Thyroid gland (tissue), 4 donors: Measurements from ENCODE around the gene ACBD3.

Experiments used
- CTCF ChIP-seq, 6 experiments: fragments of 200-600 bp in 3 of 6; fragments of 450-650 bp in 3 of 6; sonication (generic) in 3 of 6; IDR thresholded peaks; one replicate each; pipeline ENCODE4 v1.5.1; 2016 to 2019; ENCODE audit warnings: antibody characterized with exemption in 6 of 6, mild to moderate bottlenecking in 2 of 6, inconsistent platforms in 1 of 6, moderate library complexity in 1 of 6
- POLR2A ChIP-seq, 2 donors: fragments of 450-650 bp; IDR thresholded peaks; one replicate each; pipeline ENCODE4 v1.6.1; 2017; ENCODE audit warnings: antibody characterized with exemption in 2 of 2, mild to moderate bottlenecking in 2 of 2, moderate library complexity in 1 of 2

GRCh38 chr1:226233293-226233692 lies 46.8 kb upstream of the ACBD3 start:
- TF ChIP-seq CTCF (IDR thresholded peaks at IDR 0.05) (no peak), POLR2A (IDR thresholded peaks at IDR 0.05) (no peak)
